ENCODE measurements around the gene LNPK. TPM values are rescaled to one million over a fixed set of nuclear protein-coding genes. Genes with fewer than 3 reads are reported as not detected.

LNPK gene
- total and polyA plus RNA-seq, 2 donors (not counting 1 experiment from before 2014, with no cell fraction given), result 38.1 to 38.4 TPM

DNA sequence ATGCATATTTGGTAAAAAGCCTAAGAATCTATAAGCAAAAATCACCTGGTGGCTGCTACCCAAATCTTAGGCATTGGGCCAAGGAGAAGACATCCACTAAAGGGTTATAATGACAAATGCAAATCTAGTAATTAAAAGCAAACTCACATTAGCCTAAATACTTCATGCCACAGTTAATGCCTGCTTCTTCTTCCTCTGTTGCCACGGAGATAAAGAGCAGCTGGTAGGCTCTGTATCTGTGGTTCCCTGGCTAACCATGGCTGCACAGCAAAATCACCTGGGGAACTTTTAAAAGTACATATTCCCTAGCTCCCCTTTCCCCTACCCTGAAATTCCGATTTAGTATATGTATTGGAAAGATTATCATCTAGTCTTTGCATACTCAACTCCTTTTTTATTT, 114.3 kb downstream of the LNPK start:
- Histone ChIP-seq H3K9ac (ENCODE audit: insufficient read depth, low read length) (no peak overlapping the region), H3K79me2 (ENCODE audit: control insufficient read depth, insufficient read depth, low read length) (no peaks in the 10 kb centered on the region), H2AFZ (ENCODE audit: low read length) (no peak overlapping the region), H3K4me1 (ENCODE audit: control insufficient read depth, extremely low read depth, insufficient read depth, low read length) (no peaks in the 10 kb centered on the region), H3K9me3 (ENCODE audit: control insufficient read depth, insufficient read depth, low read depth, low read length) (no peaks in the 10 kb centered on the region), H3K27ac (ENCODE audit: insufficient read depth, low read length) (no peak overlapping the region), H3K36me3 (ENCODE audit: control insufficient read depth, insufficient read depth, low read length) (no peaks in the 10 kb centered on the region), H3K27me3 (ENCODE audit: control insufficient read depth, insufficient read depth, low read length) (no peaks in the 10 kb centered on the region), H3K4me3 (replicated peaks in 1 of 4; ENCODE audit: control extremely low read depth in 1 of 4, insufficient read depth in 1 of 4, low read depth in 3 of 4, low read length in 4 of 4) (no peak overlapping the region), H3K4me2 (ENCODE audit: extremely low read depth, insufficient read depth, low read length) (no peak overlapping the region), H4K20me1 (ENCODE audit: control insufficient read depth, extremely low read depth, insufficient read depth, low read length) (no peaks in the 10 kb centered on the region)
- TF ChIP-seq EZH2 (IDR thresholded peaks at IDR 0.05; ENCODE audit: low read length, missing control alignments), result no peak
- TF ChIP-seq, protein P1, sequence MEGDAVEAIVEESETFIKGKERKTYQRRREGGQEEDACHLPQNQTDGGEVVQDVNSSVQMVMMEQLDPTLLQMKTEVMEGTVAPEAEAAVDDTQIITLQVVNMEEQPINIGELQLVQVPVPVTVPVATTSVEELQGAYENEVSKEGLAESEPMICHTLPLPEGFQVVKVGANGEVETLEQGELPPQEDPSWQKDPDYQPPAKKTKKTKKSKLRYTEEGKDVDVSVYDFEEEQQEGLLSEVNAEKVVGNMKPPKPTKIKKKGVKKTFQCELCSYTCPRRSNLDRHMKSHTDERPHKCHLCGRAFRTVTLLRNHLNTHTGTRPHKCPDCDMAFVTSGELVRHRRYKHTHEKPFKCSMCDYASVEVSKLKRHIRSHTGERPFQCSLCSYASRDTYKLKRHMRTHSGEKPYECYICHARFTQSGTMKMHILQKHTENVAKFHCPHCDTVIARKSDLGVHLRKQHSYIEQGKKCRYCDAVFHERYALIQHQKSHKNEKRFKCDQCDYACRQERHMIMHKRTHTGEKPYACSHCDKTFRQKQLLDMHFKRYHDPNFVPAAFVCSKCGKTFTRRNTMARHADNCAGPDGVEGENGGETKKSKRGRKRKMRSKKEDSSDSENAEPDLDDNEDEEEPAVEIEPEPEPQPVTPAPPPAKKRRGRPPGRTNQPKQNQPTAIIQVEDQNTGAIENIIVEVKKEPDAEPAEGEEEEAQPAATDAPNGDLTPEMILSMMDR (conservative IDR thresholded peaks at IDR 0.05 in 1 of 2, IDR thresholded peaks at IDR 0.05 in 1 of 2; ENCODE audit: low read depth in 1 of 2, low read length in 2 of 2), result no peak
- DNase-seq (ENCODE audit: low read depth in 2 of 2), result no peak

DNA sequence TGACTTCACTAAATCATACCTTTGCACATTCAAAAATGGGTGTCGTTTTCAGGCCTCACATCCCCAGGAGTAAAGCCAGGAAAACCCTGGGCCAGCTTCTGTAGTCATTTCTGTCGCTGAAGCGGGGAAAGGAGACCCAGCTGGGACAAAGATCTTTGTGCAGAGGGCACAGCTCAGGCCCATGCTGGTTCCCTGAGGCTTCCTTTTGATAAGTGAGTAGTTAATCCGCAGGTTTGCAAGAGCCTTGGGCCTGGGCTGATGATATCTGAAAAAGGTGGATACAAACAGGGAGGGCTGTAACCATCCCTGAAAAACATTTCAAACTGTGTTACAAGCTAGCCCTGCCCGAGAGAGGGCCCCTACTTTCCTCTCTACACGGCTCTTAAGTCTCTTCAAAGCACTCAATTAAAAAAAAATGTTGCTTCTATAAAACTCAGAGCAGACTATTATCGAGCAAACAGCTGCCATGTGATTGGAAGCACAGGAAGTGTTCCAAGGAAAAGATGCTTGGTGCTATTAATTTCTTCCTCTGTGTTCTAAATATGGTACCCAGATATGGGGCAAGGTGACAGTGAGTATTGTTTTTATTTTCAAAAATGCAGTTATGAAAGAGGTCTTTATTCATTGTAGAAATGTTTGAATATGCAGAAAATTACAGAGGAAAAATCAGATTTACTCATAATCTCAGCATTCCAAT, 117.2 kb downstream of the LNPK start:
- H3K4me1 ChIP-seq (ENCODE audit: control insufficient read depth, extremely low read depth, insufficient read depth, low read length), result no peaks in the 10 kb centered on the region
- no peak overlapping the region for H3K27ac ChIP-seq (ENCODE audit: insufficient read depth, low read length)
- no peak for TF ChIP-seq EZH2 (IDR thresholded peaks at IDR 0.05; ENCODE audit: low read length, missing control alignments)
- TF ChIP-seq, protein P1 (conservative IDR thresholded peaks at IDR 0.05 in 1 of 2, IDR thresholded peaks at IDR 0.05 in 1 of 2; ENCODE audit: low read depth in 1 of 2, low read length in 2 of 2), result no peak
- no peaks in the 10 kb centered on the region for H3K79me2 ChIP-seq (ENCODE audit: control insufficient read depth, insufficient read depth, low read length)
- H3K9ac ChIP-seq (ENCODE audit: insufficient read depth, low read length), result no peak overlapping the region
- no peaks in the 10 kb centered on the region for H4K20me1 ChIP-seq (ENCODE audit: control insufficient read depth, extremely low read depth, insufficient read depth, low read length)
- no peak overlapping the region for H3K4me2 ChIP-seq (ENCODE audit: extremely low read depth, insufficient read depth, low read length)
- H3K36me3 ChIP-seq (ENCODE audit: control insufficient read depth, insufficient read depth, low read length), result no peaks in the 10 kb centered on the region
- no peaks in the 10 kb centered on the region for H3K9me3 ChIP-seq (ENCODE audit: control insufficient read depth, insufficient read depth, low read depth, low read length)
- H2AFZ ChIP-seq (ENCODE audit: low read length), result no peak overlapping the region
- H3K4me3 ChIP-seq (replicated peaks in 1 of 4; ENCODE audit: control extremely low read depth in 1 of 4, insufficient read depth in 1 of 4, low read depth in 3 of 4, low read length in 4 of 4), result no peak overlapping the region
- H3K27me3 ChIP-seq (ENCODE audit: control insufficient read depth, insufficient read depth, low read length), result no peaks in the 10 kb centered on the region
- no peak for DNase-seq (ENCODE audit: low read depth in 2 of 2)

DNA sequence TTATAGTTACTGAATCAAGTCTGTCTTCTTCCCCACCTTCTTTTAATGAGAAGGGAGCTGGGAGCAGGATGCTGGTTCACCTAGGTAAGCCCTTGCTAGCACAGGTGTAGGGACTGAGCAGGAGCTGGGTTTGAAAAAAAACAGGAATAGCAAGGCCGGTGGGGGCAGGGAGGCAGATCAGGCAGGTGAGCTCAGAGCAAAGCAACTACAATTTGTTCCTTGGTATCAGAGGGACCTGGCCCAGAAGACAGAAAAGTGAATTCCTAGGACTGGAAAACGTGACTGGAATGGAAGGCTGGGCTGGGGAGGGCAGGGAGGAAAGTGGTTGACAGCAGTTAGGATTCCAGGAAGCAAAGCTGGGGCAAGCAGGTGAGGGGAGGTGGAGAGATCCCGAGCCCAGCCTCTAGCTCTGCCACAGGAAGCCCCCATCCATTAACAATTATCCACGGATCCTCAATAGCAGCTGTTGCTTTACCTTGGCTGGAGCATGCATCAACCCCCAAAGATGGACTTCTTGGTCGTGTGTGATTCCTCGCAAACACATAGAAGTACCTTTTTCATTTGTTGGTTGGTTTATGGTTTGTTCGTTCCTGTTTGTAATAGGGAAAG, 118.4 kb downstream of the LNPK start:
- no peaks in the 10 kb centered on the region for H3K4me1 ChIP-seq (ENCODE audit: control insufficient read depth, extremely low read depth, insufficient read depth, low read length)
- H3K27ac ChIP-seq (ENCODE audit: insufficient read depth, low read length), result no peak overlapping the region
- H3K27me3 ChIP-seq (ENCODE audit: control insufficient read depth, insufficient read depth, low read length), result no peaks in the 10 kb centered on the region
- no peaks in the 10 kb centered on the region for H3K36me3 ChIP-seq (ENCODE audit: control insufficient read depth, insufficient read depth, low read length)
- no peak for DNase-seq (ENCODE audit: low read depth in 2 of 2)
- H4K20me1 ChIP-seq (ENCODE audit: control insufficient read depth, extremely low read depth, insufficient read depth, low read length), result no peaks in the 10 kb centered on the region
- no peaks in the 10 kb centered on the region for H3K79me2 ChIP-seq (ENCODE audit: control insufficient read depth, insufficient read depth, low read length)
- no peak overlapping the region for H2AFZ ChIP-seq (ENCODE audit: low read length)
- no peak overlapping the region for H3K9ac ChIP-seq (ENCODE audit: insufficient read depth, low read length)
- H3K4me3 ChIP-seq (replicated peaks in 1 of 4; ENCODE audit: control extremely low read depth in 1 of 4, insufficient read depth in 1 of 4, low read depth in 3 of 4, low read length in 4 of 4), result no peak overlapping the region
- no peak for TF ChIP-seq EZH2 (IDR thresholded peaks at IDR 0.05; ENCODE audit: low read length, missing control alignments)
- TF ChIP-seq, protein P1 (conservative IDR thresholded peaks at IDR 0.05 in 1 of 2, IDR thresholded peaks at IDR 0.05 in 1 of 2; ENCODE audit: low read depth in 1 of 2, low read length in 2 of 2), result no peak
- H3K4me2 ChIP-seq (ENCODE audit: extremely low read depth, insufficient read depth, low read length), result no peak overlapping the region
- no peaks in the 10 kb centered on the region for H3K9me3 ChIP-seq (ENCODE audit: control insufficient read depth, insufficient read depth, low read depth, low read length)
